HG03521 (cell line): Measurements from ENCODE around the gene ZBTB17.
"Not testable (repeated sequence)": the region's sequence is repeated elsewhere in the genome, so short reads cannot be mapped to it uniquely, and the experiment has no call there.

Experiments
- ATAC-seq: cut with Tn5 transposase; IDR thresholded peaks from one replicate; pipeline ENCODE4 v1.9.1; 2021; ENCODE audit warnings: mild to moderate bottlenecking, moderate library complexity; ENCODE audit not compliant: unreplicated experiment

Gene ZBTB17

GRCh38 chr1:16012590-16013219 is 36.8 kb upstream of the ZBTB17 start:
- ATAC-seq: no peak

- ATAC-seq: no peak
Observed at GRCh38 chr1:16011936-16012589, 36.2 kb upstream of the ZBTB17 start.

DNA sequence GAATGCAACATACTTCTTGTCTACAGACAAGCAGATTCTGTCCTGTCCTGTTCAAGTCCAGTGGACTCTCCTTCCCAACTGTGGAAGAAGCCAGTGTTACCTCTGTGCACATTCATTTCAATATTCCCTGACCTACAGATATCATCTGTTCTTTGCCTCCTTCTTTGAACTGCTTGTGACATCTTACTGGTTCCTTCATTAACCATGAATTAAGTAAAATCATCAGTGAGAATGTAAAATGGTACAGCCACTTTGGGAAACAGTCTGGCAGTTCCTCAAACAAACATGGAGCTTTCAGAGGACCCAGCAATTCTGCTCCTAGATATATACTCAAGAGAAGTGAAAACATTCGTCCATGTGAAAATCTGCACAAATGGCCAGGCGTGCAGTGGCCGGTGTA is 34.9 kb upstream of the ZBTB17 start:
- no peak for ATAC-seq

DNA sequence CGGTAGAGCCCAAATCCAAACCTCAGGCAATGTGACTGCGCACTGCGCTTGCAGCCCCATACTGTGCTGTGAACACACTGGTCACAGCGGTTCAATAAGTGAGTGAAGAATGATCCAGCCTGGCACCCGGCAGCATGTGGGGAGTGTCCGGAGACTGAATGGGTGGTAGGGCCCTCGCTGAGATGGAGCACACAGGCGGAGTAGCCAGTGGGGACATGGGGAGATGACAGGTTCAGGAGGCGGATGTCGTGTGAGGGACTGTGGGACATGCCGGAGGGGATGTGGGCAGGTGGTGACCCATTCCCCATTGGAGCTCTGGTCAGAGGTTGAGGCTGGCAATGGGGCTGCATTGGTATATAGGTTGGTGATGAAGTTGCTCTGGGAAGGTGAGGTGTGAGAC is 33.8 kb upstream of the ZBTB17 start:
- no peak for ATAC-seq

- ATAC-seq: no peak
Observed at GRCh38 chr1:16009030-16009460, 33.1 kb upstream of the ZBTB17 start.

- ATAC-seq: no peak
Observed at GRCh38 chr1:16007671-16008341, 31.9 kb upstream of the ZBTB17 start.

- no peak for ATAC-seq
Observed at GRCh38 chr1:16006552-16007485, 30.9 kb upstream of the ZBTB17 start.

DNA sequence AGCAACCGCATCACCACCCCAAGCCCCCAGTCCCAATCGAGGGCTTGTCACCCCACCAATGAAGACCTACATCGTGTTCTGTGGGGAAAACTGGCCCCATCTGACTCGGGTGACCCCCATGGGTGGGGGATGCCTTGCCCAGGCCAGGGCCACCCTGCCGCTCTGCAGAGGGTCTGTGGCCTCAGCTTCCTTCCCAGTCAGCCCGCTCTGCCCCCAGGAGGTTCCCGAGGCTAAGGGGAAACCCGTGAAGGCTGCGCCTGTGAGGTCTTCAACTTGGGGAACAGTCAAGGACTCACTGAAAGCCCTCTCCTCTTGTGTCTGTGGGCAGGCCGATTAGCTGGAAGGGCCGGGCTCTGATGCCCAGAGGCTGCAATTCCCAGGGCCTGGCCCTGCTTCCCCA is 30.1 kb upstream of the ZBTB17 start:
- ATAC-seq: no peak

- ATAC-seq: no peak
Observed at GRCh38 chr1:16005597-16005996, 29.7 kb upstream of the ZBTB17 start.

DNA sequence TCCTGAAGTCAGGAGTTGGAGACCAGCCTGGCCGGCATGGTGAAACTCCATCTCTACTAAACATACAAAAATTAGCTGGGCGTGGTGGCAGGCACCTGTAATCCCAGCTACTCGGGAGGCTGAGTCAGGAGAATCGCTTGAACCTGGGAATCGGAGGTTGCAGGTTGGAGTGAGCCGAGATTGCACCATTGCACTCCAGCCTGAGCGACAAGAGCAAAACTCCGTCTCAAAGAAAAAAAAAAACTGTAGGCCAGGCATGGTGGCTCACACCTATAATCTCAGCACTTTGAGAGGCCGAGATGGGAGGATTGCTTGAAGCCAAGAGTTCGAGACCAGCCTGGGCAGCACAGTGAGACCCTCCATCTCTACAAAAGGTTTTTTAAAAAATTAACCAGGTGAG is 25.4 kb upstream of the ZBTB17 start:
- ATAC-seq: not testable (repeated sequence)

DNA sequence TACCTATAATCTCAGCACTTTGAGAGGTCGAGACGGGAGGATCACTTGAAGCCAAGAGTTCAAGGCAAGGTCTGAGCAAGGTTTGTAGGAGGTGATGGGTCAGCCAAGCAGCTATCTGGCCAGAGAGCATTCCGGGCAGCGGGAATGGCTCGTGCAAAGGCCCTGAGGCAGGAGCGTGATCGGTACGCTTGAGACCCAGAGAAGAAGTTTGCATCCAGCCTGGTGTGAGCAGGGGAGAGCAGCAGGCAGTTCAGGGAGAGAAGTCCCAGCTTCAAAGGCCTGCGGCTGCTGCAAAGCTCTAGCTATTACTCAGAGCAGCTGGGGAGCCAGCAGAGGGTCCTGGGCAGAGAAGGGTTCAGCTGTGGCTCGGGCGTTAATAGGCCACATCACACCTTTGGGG is 23.0 kb upstream of the ZBTB17 start:
- no peak for ATAC-seq

DNA sequence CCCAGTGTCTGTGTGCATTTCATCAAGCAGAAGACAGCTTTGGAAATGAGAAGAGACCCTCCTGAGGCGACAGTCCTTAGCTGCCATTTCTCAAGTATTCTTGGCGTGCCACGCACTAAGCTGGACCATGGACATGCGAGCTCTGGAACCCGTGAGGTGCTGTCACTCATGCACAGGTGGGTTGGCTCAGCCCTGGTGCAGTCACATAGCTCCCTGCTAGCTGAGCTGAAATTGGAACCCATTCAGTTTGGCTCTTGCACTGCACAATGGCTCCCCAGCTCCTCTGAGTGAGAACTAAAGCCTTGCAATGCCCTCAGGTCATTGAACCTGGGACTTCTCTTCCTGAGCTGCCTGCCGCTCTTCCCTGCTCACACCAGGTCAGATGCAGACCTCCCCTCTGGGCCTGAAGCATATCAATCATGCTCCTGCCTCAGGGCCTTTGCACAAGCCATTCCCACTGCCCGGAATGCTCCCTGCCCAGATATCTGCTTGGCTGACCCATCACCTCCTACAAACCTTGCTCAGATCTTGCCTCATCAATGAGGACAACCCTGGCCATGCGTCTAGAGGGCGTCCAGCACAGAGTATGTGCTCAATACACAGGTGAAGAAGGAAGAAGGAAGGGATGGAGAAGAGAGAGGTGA is 21.9 kb upstream of the ZBTB17 start:
- no peak for ATAC-seq

- ATAC-seq: no peak
Observed at GRCh38 chr1:15997076-15997585, 21.2 kb upstream of the ZBTB17 start.

DNA sequence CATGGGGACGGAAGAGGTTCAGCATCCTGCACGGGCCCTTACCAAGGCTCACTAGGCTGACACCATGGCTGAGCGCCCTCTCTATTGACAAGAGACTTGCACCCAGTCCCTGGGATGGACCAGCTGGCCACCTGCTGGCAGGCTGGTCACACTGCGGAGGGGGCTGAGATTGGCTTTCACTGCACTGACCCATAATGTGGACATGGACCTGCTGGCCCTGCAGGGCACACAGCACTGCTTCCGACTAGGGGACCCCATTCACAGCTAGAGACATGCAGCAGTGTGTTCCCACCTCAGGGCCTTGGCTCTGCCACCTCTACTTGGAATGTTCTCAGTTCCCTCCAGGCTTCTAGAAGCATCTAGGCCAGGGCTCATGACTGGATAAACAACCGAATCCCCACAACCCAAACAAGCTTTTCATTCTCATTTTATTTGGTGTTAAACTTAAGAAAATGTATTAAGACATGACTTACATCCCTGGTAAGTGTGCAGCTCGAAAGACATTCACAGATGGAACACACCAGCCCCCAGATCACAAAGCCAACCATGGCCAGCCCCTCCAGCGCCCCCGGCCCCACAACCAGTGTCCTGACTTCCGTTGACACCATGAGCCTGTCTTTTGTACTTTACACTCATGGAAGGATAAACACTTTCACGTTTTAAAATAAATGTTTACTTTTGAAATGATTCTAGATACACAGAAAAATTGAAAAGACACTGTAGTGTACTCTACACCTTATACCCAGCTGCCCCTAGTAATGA is 18.9 kb upstream of the ZBTB17 start:
- no peak for ATAC-seq

- ATAC-seq: no peak
Observed at GRCh38 chr1:15994081-15994480, 18.2 kb upstream of the ZBTB17 start.

- no peak for ATAC-seq
Observed at GRCh38 chr1:15993666-15994065, 17.8 kb upstream of the ZBTB17 start.

DNA sequence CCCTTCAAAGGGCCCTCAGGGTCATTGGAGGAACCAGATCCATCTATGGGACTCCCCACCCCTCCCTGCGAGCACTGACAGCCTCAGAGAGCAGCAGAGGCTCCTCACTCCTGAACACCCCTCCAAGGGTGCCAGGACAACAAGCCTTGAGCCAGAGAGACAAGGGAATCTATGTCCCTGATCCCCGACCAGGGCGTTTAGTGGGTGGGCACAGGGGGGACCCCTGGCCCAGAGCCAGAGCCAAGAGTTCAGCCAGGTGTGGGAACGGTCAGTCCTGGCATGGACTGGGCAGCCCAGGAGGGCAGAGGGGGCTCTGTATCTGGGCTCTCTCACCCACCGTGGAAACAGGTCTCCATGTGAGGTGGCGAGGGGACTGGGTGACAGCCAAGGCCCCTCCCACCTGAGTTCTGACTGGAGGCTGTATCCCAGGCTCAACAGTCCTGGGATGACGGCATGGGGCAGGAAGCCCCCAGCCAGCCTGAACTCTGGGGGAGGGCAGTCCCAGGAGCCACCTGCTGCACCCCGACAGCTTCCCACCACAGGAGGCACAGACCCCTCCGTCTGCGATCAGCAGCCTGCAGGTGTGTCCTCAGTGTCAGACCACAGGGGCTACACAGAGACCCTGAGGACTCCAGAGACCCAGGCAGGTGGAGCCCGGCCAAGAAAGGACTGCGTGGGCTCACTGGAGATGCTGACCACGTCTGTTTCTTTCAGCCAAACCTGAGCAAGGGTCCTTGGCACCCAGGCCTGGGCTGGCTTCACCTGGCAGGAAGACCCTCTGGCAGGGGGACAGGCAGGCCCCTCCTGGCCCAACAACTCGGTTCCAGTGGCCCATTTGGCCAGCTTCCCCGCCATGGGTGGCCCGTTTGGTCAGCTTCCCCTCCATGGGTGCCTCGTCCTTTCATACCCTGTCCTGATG is 16.9 kb upstream of the ZBTB17 start:
- no peak for ATAC-seq

DNA sequence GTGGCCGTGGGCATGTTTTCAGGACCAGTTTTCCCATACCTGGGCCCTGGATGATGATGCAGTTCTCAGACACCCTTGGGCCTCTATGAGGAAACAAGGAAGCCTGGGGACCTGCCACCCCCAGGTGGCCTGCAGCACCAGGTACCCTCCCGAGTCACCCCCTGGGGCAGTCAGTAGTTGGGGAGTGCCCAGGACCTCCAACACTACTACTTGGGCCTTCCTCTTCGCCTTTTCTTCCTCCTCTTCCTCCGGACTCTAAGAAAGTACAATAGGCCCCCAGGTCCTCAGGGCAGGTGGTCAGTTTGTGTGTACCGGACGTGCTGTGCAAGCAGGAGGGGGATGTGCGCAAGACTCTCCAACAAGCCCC is 16.3 kb upstream of the ZBTB17 start:
- ATAC-seq: no peak
